HG03103 (cell line): ENCODE results near the gene RCOR3.

Source experiments
- ATAC-seq: cut with Tn5 transposase; IDR thresholded peaks from one replicate; pipeline ENCODE4 v1.9.1; 2021; ENCODE audit warnings: low read depth; ENCODE audit not compliant: unreplicated experiment

The RCOR3 gene

GRCh38 chr1:211323156-211324063 is 64.2 kb downstream of the RCOR3 start:
- ATAC-seq, result peak; percentile 51

- no peak for ATAC-seq
These were observed 66.0 kb downstream of the RCOR3 start for GRCh38 chr1:211324992-211325775.

- ATAC-seq, result no peak
These were observed 67.0 kb downstream of the RCOR3 start for GRCh38 chr1:211326140-211326527.

GRCh38 chr1:211326528-211327345 is 67.6 kb downstream of the RCOR3 start, which contains the start of gene TRAF5:
TRAF5 (plus strand) TSS chr1:211326833; CDS start chr1:211353240, 26,407 bp downstream.
- ATAC-seq, result no peak

- ATAC-seq, result no peak
These were observed 68.3 kb downstream of the RCOR3 start for GRCh38 chr1:211327346-211327921.

- no peak for ATAC-seq
These were observed 69.0 kb downstream of the RCOR3 start for GRCh38 chr1:211328084-211328694.

GRCh38 chr1:211328866-211329475 is 69.8 kb downstream of the RCOR3 start:
- no peak for ATAC-seq

GRCh38 chr1:211329764-211330201 is 70.6 kb downstream of the RCOR3 start:
- peak; percentile 61 for ATAC-seq

- ATAC-seq, result no peak
These were observed 71.2 kb downstream of the RCOR3 start for GRCh38 chr1:211330282-211330936.

- ATAC-seq, result no peak
These were observed 72.0 kb downstream of the RCOR3 start for GRCh38 chr1:211331011-211331709.

- ATAC-seq, result no peak
These were observed 73.0 kb downstream of the RCOR3 start for GRCh38 chr1:211332036-211332616.

- no peak for ATAC-seq
These were observed 73.7 kb downstream of the RCOR3 start for GRCh38 chr1:211332830-211333229.

GRCh38 chr1:211333906-211334305 is 74.7 kb downstream of the RCOR3 start:
- ATAC-seq, result no peak

- ATAC-seq, result no peak
These were observed 75.8 kb downstream of the RCOR3 start for GRCh38 chr1:211334986-211335385.

- peak; percentile 90 for ATAC-seq
These were observed 76.5 kb downstream of the RCOR3 start for GRCh38 chr1:211335522-211336157.

- ATAC-seq, result no peak
These were observed 77.0 kb downstream of the RCOR3 start for GRCh38 chr1:211336161-211336560.

- no peak for ATAC-seq
These were observed 77.6 kb downstream of the RCOR3 start for GRCh38 chr1:211336775-211337174.
